Measurements from ENCODE around the gene CLDN22.

GRCh38 chr4:183369073-183369472 is 49.0 kb upstream of the CLDN22 start:
- TF ChIP-seq RARB (CRISPR knock-in tag; IDR thresholded peaks at IDR 0.05) (no peak), CREB5 (CRISPR knock-in tag; IDR thresholded peaks at IDR 0.05; ENCODE audit: low read depth) (no peak), ARNTL (CRISPR knock-in tag; IDR thresholded peaks at IDR 0.05; ENCODE audit: borderline replicate concordance, low read depth) (no peak), PATZ1 (CRISPR knock-in tag; IDR thresholded peaks at IDR 0.05; ENCODE audit: borderline replicate concordance) (no peak), TOX (CRISPR knock-in tag; IDR thresholded peaks at IDR 0.05; ENCODE audit: borderline replicate concordance) (no peak), OSR1 (CRISPR knock-in tag; IDR thresholded peaks at IDR 0.05) (no peak), CSDC2 (CRISPR knock-in tag; IDR thresholded peaks at IDR 0.05) (no peak), SNAI2 (CRISPR knock-in tag; IDR thresholded peaks at IDR 0.05) (no peak), POU6F1 (CRISPR knock-in tag; IDR thresholded peaks at IDR 0.05; ENCODE audit: borderline replicate concordance, low read depth) (no peak)
